ENCODE measurements around the gene PFN1.

DNA sequence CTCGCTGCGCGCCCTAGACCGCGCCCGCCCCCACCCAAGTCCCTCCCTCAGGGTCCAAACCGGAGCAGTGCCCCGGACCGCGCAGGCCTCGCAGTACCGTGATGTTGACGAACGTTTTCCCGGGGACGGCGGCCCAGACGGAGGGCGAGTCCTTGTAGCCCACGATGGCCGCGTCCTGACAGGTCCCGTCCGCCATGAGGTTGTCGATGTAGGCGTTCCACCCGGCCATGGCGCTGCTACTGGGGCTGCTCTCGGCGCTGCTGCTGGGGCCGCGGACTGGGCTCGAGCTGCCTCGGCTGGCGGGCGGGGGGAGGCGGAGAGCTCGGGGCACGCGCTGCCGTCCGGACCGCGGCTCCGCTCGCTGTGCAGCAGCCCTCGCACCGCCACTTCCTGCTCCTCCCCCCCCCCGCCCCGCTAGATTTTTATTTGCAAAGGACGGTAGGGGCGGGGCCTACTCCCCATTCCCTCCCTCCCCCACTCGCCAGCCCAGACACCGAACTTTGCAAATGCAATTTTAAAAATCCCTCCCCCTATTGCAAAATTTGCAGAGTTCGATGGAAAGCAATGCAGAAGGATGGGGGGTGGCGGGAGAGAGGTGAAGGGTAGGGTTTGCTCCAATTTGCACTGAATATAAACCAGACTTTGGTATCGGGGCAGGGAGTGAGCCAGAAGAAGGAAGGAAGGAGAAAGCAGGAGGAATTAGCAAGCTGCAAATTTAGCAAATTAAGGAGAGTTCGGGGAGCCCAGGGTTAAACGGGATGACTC lies at the start of gene PFN1:
- TF ChIP-seq CTCF (IDR thresholded peaks at IDR 0.05; ENCODE audit: insufficient read depth, low read depth, low read length): no peak
- TF ChIP-seq EZH2 (IDR thresholded peaks at IDR 0.05; ENCODE audit: insufficient read depth, low read length): no peak
